Nephron (organoid): Measurements from ENCODE around the gene SH3PXD2A.

Experiments used
- H3K27ac Mint-ChIP-seq, 3 experiments: 2 replicates each; pipeline ENCODE4 v1.8.0; 2020; ENCODE audit warnings: mixed read lengths in 3 of 3, mild to moderate bottlenecking in 2 of 3, moderate library complexity in 1 of 3
- H3K27me3 Mint-ChIP-seq: 2 replicates; pipeline ENCODE4 v1.8.0; 2021; ENCODE audit warnings: low read depth, mild to moderate bottlenecking, moderate library complexity, mixed read lengths
- H3K36me3 Mint-ChIP-seq: 2 replicates; pipeline ENCODE4 v1.8.0; 2020; ENCODE audit warnings: low read depth, mixed read lengths
- H3K4me1 Mint-ChIP-seq: 2 replicates; pipeline ENCODE4 v1.8.0; 2020; ENCODE audit warnings: mixed read lengths
- H3K4me3 Mint-ChIP-seq, 3 experiments: 2 replicates each; pipeline ENCODE4 v1.8.0; 2020; ENCODE audit warnings: mild to moderate bottlenecking in 3 of 3, mixed read lengths in 3 of 3, moderate library complexity in 2 of 3
- H3K9me3 Mint-ChIP-seq: 2 replicates; pipeline ENCODE4 v1.8.0; 2020; ENCODE audit warnings: mixed read lengths
- TF ChIP-seq, protein P1 (sequence below), 3 experiments: fragments of 200-600 bp; sonication (generic); IDR thresholded peaks; one replicate each; pipeline ENCODE4 v1.5.0; 2021; ENCODE audit warnings: antibody characterized with exemption in 3 of 3; ENCODE audit not compliant: unreplicated experiment in 3 of 3

SH3PXD2A gene

DNA sequence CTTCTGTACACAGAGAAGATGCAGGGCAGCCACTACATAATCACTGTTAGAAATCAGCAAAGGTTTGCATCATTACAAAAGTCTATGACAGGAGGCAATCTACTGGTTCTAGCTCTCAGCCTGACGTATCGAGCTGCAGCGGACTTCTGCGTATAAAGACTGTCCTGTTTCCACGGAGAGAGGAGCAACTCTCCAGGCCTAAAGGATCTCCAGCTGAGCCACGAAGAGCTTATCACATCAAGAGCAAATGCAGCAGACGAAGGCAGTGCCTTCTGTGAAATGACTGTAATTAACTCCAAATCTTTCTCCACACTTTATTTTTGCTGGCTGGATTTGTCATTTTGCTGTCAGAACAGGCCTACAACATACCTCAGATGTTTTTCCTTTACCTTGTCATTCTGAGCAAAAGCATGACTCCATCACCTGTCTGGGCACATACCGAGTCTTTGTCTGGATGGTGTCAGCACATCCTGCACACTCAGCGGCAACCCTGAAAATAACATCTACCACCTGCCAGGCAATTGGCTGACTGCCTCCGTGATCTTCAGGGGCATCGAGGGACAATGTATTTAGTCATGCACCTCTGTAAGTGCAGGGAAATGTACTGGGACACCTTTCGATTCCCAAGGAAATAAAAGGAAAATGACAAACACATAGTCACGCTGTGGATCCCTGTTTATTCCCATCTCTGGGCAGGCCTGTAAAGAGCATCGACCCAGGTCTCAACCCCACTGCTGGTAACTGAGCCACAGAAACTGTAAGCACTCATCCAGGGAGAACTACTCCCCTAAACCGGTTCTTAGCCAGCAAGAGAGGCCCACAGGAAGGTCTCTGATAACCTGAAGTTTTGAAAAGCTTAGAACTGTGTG is 26.3 kb upstream of the SH3PXD2A start:
- no peak overlapping the region for H3K4me3 Mint-ChIP-seq
- H3K36me3 Mint-ChIP-seq, result peaks cover 41% of the 10 kb centered on the region
- no peak overlapping the region for H3K27ac Mint-ChIP-seq
- TF ChIP-seq, protein P1, sequence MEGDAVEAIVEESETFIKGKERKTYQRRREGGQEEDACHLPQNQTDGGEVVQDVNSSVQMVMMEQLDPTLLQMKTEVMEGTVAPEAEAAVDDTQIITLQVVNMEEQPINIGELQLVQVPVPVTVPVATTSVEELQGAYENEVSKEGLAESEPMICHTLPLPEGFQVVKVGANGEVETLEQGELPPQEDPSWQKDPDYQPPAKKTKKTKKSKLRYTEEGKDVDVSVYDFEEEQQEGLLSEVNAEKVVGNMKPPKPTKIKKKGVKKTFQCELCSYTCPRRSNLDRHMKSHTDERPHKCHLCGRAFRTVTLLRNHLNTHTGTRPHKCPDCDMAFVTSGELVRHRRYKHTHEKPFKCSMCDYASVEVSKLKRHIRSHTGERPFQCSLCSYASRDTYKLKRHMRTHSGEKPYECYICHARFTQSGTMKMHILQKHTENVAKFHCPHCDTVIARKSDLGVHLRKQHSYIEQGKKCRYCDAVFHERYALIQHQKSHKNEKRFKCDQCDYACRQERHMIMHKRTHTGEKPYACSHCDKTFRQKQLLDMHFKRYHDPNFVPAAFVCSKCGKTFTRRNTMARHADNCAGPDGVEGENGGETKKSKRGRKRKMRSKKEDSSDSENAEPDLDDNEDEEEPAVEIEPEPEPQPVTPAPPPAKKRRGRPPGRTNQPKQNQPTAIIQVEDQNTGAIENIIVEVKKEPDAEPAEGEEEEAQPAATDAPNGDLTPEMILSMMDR (IDR thresholded peaks at IDR 0.05; ENCODE audit: unreplicated experiment in 3 of 3), result no peak
- no peaks in the 10 kb centered on the region for H3K9me3 Mint-ChIP-seq
- no peaks in the 10 kb centered on the region for H3K27me3 Mint-ChIP-seq
- no peaks in the 10 kb centered on the region for H3K4me1 Mint-ChIP-seq

- H3K9me3 Mint-ChIP-seq, result no peaks in the 10 kb centered on the region
- no peak overlapping the region for H3K4me3 Mint-ChIP-seq
- no peak overlapping the region for H3K27ac Mint-ChIP-seq
- H3K27me3 Mint-ChIP-seq, result no peaks in the 10 kb centered on the region
- no peaks in the 10 kb centered on the region for H3K4me1 Mint-ChIP-seq
- TF ChIP-seq, protein P1 (IDR thresholded peaks at IDR 0.05; ENCODE audit: unreplicated experiment in 3 of 3), result no peak
- H3K36me3 Mint-ChIP-seq, result peaks cover 41% of the 10 kb centered on the region
These were observed 24.5 kb upstream of the SH3PXD2A start for GRCh38 chr10:103879831-103880230.

DNA sequence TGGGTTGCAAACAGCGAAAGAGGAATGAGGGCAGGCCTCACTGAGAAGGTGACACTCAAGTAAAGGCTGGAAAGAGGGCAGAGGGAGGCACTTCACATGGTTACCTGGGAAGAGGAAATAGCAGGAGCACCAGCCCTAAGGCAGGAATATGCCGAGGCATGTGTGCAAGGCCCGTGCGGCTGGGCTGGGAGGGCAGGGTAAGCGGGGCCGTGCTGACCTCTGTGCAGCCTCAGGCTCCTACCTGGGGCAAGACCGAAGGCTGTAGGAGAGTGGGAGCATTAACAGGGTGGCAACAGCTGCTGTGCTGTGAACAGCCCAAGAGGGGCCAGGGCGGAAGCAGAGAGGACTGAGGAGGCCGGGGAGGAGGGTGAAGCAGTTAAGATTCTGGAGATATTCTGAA is 24.0 kb upstream of the SH3PXD2A start:
- no peak overlapping the region for H3K27ac Mint-ChIP-seq
- no peak overlapping the region for H3K4me3 Mint-ChIP-seq
- TF ChIP-seq, protein P1 (IDR thresholded peaks at IDR 0.05; ENCODE audit: unreplicated experiment in 3 of 3), result no peak
- H3K4me1 Mint-ChIP-seq, result no peaks in the 10 kb centered on the region
- no peaks in the 10 kb centered on the region for H3K9me3 Mint-ChIP-seq
- no peaks in the 10 kb centered on the region for H3K27me3 Mint-ChIP-seq
- H3K36me3 Mint-ChIP-seq, result peaks cover 41% of the 10 kb centered on the region

DNA sequence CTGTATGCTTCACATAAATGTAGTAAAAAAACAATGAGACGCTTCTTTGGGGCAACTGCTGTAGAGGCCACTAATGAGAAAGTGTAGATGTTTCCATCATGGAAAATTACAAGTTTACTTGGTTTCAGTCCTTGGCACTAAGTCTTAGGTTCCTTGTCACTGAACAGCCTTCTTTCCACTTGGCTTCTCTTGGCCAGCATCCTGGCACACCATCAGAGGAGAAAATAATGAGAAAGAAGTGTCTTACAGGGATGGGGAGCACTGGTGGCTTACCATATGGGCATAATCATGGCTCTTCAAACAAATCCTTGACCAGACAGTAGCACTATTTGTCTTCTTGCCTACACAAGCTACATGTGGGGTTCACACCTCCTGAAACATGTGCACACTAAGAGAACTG is 22.5 kb upstream of the SH3PXD2A start:
- Mint-ChIP-seq H3K27me3 (peaks cover 3% of the 10 kb centered on the region), H3K27ac (no peak overlapping the region), H3K4me3 (no peak overlapping the region), H3K4me1 (no peaks in the 10 kb centered on the region), H3K9me3 (no peaks in the 10 kb centered on the region), H3K36me3 (peaks cover 41% of the 10 kb centered on the region)
- TF ChIP-seq, protein P1 (IDR thresholded peaks at IDR 0.05; ENCODE audit: unreplicated experiment in 3 of 3), result no peak

DNA sequence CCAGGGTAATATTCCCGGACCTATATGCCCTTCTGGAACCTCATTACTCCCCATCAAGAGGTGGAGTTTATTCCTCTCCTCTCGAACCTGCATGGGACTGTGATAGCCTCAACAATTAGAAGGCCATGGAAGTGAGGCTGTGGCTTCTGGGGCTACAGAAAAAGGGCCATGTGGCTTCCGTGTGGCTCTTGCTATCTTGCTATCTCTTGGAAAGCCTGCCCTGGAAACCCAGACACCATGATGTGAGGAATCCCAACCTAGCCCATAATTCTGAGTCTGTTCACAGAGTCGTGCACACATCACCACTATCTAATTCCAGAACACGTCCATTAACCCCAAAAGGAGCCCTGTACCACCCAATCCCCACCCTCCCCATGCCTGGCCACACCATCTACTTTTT is 20.8 kb upstream of the SH3PXD2A start:
- Mint-ChIP-seq H3K9me3 (no peaks in the 10 kb centered on the region), H3K27ac (no peak overlapping the region), H3K4me1 (peaks cover 5% of the 10 kb centered on the region), H3K36me3 (peaks cover 33% of the 10 kb centered on the region), H3K4me3 (no peak overlapping the region), H3K27me3 (peaks cover 3% of the 10 kb centered on the region)
- TF ChIP-seq, protein P1 (IDR thresholded peaks at IDR 0.05; ENCODE audit: unreplicated experiment in 3 of 3), result no peak

GRCh38 chr10:103874730-103875129 is 19.4 kb upstream of the SH3PXD2A start:
- Mint-ChIP-seq H3K4me1 (peaks cover 16% of the 10 kb centered on the region), H3K9me3 (no peaks in the 10 kb centered on the region), H3K27me3 (peaks cover 3% of the 10 kb centered on the region), H3K27ac (no peak overlapping the region), H3K36me3 (peaks cover 20% of the 10 kb centered on the region), H3K4me3 (no peak overlapping the region)
- TF ChIP-seq, protein P1 (IDR thresholded peaks at IDR 0.05; ENCODE audit: unreplicated experiment in 3 of 3), result no peak
